ENCODE measurements around the gene SLC16A1.

DNA sequence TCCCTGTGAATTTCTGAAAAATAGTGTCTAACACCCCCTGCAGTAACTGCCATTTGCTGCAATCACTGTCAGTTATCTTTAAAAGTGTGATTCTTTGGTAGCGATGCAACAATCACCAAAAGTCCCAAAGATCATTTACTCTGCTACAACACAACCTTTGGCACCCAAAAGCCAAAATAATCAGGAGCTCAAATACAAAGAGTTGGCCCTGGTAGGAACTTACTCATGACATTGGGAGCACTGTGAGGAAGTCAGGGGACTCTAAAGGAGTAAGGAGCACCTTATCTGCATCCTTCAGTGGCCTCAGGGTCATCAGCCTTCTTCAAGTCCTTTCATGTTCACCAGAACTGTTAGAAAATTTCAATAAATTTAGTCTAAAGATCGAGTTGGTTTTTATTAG, 54.6 kb downstream of the SLC16A1 start:
- TF ChIP-seq NRF1 (IDR thresholded peaks at IDR 0.05; ENCODE audit: low read depth, low read length) (no peak), POLR2AphosphoS5 (IDR thresholded peaks at IDR 0.05; ENCODE audit: low read depth, low read length) (no peak), RXRA (IDR thresholded peaks at IDR 0.05; ENCODE audit: borderline replicate concordance, low read depth) (no peak), FOXJ3 (CRISPR knock-in tag; IDR thresholded peaks at IDR 0.05) (no peak), EP300 (IDR thresholded peaks at IDR 0.05; ENCODE audit: borderline replicate concordance in 1 of 2, low read depth in 1 of 2, low read length in 1 of 2) (no peak), SMC3 (IDR thresholded peaks at IDR 0.05; ENCODE audit: low read depth, low read length) (no peak), YY1 (IDR thresholded peaks at IDR 0.05; ENCODE audit: low read depth) (no peak), RCOR1 (IDR thresholded peaks at IDR 0.05; ENCODE audit: low read length) (no peak), GABPA (IDR thresholded peaks at IDR 0.05; ENCODE audit: low read depth) (no peak)
- TF ChIP-seq, protein P1, sequence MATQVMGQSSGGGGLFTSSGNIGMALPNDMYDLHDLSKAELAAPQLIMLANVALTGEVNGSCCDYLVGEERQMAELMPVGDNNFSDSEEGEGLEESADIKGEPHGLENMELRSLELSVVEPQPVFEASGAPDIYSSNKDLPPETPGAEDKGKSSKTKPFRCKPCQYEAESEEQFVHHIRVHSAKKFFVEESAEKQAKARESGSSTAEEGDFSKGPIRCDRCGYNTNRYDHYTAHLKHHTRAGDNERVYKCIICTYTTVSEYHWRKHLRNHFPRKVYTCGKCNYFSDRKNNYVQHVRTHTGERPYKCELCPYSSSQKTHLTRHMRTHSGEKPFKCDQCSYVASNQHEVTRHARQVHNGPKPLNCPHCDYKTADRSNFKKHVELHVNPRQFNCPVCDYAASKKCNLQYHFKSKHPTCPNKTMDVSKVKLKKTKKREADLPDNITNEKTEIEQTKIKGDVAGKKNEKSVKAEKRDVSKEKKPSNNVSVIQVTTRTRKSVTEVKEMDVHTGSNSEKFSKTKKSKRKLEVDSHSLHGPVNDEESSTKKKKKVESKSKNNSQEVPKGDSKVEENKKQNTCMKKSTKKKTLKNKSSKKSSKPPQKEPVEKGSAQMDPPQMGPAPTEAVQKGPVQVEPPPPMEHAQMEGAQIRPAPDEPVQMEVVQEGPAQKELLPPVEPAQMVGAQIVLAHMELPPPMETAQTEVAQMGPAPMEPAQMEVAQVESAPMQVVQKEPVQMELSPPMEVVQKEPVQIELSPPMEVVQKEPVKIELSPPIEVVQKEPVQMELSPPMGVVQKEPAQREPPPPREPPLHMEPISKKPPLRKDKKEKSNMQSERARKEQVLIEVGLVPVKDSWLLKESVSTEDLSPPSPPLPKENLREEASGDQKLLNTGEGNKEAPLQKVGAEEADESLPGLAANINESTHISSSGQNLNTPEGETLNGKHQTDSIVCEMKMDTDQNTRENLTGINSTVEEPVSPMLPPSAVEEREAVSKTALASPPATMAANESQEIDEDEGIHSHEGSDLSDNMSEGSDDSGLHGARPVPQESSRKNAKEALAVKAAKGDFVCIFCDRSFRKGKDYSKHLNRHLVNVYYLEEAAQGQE (IDR thresholded peaks at IDR 0.05; ENCODE audit: low read depth, low read length), result no peak
- TF ChIP-seq, protein P2, sequence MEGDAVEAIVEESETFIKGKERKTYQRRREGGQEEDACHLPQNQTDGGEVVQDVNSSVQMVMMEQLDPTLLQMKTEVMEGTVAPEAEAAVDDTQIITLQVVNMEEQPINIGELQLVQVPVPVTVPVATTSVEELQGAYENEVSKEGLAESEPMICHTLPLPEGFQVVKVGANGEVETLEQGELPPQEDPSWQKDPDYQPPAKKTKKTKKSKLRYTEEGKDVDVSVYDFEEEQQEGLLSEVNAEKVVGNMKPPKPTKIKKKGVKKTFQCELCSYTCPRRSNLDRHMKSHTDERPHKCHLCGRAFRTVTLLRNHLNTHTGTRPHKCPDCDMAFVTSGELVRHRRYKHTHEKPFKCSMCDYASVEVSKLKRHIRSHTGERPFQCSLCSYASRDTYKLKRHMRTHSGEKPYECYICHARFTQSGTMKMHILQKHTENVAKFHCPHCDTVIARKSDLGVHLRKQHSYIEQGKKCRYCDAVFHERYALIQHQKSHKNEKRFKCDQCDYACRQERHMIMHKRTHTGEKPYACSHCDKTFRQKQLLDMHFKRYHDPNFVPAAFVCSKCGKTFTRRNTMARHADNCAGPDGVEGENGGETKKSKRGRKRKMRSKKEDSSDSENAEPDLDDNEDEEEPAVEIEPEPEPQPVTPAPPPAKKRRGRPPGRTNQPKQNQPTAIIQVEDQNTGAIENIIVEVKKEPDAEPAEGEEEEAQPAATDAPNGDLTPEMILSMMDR (IDR thresholded peaks at IDR 0.05), result no peak
- TF ChIP-seq, protein P3, sequence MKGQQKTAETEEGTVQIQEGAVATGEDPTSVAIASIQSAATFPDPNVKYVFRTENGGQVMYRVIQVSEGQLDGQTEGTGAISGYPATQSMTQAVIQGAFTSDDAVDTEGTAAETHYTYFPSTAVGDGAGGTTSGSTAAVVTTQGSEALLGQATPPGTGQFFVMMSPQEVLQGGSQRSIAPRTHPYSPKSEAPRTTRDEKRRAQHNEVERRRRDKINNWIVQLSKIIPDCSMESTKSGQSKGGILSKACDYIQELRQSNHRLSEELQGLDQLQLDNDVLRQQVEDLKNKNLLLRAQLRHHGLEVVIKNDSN (IDR thresholded peaks at IDR 0.05; ENCODE audit: borderline replicate concordance, low read depth), result no peak
